GM21576 (cell line): Measurements from ENCODE around the gene CNIH2.
A peak's percentile ranks its signal among the peaks of the same experiment; 100 is the strongest.
"Not testable (repeated sequence)": the region's sequence is repeated elsewhere in the genome, so short reads cannot be mapped to it uniquely, and the experiment has no call there.

Experiments used
- ATAC-seq: cut with Tn5 transposase; IDR thresholded peaks from one replicate; pipeline ENCODE4 v1.9.1; 2021; ENCODE audit warnings: mild to moderate bottlenecking, moderate library complexity; ENCODE audit not compliant: unreplicated experiment

Gene CNIH2

DNA sequence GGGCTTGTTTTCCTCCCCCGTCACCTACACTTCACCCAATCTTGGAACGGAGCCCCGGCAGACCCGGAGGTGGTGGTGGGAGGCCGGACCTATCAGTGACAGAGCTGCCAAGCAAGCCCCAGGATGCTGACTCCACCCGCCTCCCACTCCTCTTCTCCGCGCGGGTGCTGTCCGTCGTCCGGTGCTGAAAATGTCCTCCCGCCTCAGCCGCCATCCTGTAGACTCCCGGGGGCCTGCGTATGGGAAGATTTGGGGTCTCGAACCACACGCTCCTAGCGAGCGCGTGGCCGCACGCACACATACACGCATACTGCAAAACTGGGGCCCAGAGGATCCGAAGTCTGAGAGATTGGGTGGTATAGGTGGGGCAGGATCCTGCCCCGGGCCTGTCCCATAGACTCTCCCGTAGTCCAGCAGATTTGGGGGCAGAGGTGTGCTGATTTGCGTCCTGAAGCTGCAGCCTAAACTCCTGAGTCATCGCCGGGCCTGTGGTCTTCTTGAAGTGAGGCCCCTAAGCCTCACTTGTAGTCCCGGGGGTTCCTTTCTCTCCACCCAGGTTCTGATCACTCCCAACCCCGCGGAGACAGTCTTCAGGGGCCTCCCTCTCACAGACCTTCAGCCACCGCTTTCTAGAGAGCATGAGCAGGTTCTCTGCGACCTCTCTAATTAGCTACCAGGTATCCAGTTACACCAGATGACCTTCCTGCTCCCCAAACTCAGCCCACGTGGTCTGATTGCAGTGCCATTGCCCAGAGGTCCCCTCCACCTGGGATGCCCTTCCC lies 11.8 kb downstream of the CNIH2 start:
- peak; percentile 26 for ATAC-seq

- ATAC-seq = no peak
Measured at GRCh38 chr11:66290330-66290621, 12.3 kb downstream of the CNIH2 start.

DNA sequence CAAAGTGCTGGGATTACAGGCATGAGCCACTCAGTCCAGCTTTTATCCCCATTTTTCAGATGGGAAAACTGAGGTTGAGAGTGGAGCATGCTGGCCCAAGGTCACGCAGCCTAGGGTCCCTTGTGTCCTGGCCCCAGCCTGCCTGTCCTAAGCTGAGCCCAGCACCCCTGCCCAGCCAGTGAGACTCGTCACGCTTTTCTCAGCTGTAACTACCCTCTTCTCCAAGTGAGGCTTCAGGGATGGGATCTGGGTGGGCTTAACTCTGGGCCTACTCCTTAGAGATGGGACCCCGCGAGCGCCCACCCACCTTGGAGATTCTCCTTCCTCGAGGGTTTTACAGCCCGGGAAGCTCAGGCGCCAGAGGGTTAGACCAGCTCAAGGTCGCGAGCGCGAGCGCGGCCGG lies 13.3 kb downstream of the CNIH2 start:
- no peak for ATAC-seq

DNA sequence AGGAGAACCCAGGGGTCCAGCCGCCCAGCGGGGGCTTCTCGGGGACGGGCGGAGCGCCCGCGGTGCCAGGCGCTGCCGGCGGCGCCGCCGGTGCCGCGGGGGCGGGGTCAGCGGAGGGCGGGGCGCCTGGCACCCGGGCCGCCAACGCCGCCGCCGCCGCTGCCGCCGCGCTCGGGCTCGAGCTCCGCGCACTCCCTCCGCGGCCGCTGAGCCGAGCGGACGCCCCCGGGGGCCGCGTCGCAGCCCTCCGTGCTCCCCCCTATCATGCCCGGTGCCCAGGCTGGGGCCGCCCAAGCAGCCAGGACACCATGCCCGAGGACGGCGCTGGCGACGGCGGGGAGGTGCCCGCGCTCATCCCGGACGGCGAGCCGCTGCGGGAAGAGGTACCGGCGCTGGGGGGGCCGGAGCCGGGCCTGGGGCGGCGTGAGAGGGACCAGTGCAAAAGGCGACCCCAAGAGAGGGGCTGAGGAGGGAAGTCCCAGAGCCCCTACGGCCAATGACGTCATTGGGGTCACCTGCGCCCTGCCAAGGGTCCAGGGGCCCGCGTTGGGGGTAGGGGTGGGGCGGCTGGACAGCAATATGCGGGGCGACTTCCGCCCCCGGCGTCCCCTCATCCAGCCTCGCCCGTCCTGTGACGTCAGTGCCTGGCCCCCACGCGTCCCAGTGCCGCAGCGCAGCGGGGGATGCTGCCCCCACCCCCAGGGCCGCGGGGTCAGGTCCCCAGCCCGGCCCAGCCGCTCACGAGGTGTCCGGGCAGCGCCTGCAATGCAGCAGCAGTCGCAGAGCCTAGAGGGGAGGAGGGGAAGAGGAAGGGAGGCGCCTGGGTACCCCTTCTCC lies 13.9 kb downstream of the CNIH2 start, which contains the start of gene TMEM151A:
TSS of gene TMEM151A (plus strand) at position 189 of the 837 bp plus-strand sequence. CDS start at position 309, 120 bp downstream.
- ATAC-seq = no peak

DNA sequence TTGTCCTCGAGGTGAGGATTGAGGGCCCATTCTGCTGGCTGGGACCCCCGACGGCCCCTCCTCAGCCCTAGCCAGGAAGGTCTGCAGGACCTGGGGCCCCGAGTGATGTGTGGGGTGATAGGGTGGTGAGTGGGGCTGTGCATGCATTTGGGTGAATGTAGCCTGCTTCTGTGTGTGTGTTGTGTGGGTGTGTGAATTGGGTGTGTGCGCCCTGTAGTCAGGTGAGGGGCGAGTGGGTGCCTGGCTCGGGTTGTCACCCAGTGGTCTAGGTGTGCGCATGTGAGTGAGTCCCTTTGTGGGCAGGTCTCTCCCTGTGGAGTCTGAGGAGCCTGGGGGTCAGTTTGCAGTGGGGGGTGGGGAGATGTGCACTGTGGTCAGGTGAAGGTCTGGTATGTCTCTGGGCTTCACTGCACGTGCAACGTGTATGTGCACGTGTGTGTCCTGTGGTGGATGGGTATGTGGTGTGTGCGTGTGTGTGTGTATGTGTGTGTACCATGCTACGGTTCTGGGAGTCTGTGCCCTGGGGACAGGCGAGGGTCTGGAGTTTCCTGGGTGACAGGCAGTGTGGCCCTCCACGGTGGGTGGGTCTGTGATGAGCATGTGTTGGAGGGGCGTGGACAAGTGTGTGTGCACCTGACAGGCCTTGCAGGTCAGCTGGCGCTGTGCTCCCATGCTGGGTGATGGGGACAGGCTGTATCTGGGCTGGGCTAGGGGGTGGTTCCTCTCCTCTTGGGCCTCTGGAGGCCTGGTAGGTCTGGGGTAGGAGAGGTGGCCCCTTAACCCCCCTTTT lies 14.8 kb downstream of the CNIH2 start:
- no peak for ATAC-seq

DNA sequence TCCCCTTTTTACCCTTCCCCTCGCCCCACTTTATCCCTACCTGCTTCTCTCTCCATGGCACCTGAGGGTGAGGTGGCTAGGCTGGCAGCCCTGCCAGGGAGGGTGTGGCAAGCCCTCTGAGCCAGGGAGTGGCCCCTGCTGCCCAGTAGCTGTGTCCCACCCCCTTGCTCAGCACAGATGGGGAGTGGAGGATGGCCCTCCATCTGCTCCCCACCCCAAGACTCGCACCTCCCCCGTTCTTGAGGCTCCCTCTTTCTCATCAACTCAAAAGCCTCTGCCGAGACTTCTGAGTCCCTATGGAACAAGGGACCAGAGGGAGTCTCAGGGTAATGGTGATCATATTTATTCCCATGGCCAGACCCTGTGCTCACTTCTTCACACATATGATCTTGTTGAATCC lies 15.4 kb downstream of the CNIH2 start:
- no peak for ATAC-seq

DNA sequence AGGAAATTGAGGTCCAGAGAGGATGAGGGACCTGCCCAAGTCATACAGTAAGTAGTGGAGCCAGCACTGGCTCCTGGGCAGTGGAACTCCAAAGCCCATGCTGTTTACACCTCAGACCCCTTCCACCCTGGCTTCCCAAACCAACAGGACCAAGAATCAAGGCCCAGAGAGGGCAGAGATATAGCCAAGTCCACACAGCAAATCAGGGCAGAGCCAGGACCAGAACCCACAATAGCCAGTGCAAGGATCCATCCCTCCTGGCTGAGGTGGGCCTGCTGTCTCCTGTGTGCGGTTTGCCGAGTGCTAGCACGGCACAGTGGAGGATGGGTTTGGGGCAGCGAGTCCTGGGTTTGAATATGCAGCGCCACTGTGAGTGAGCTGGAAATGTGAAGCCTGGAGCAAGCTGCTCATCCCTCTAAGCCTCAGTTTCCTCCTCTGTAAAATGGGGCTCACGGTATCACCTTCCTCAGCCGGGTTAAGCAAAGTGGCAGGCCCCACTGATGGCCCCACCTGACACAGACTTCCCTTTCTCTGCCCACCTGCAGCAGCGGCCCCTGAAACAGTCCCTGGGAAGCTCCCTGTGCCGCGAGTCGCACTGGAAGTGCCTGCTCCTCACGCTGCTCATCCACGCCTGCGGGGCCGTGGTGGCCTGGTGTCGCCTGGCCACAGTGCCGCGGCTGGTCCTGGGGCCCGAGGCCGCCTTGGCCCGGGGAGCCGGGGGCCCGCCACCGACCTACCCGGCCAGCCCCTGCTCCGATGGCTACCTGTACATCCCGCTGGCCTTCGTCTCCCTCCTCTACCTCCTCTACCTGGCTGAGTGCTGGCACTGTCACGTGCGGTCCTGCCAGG lies 16.0 kb downstream of the CNIH2 start:
- no peak for ATAC-seq

DNA sequence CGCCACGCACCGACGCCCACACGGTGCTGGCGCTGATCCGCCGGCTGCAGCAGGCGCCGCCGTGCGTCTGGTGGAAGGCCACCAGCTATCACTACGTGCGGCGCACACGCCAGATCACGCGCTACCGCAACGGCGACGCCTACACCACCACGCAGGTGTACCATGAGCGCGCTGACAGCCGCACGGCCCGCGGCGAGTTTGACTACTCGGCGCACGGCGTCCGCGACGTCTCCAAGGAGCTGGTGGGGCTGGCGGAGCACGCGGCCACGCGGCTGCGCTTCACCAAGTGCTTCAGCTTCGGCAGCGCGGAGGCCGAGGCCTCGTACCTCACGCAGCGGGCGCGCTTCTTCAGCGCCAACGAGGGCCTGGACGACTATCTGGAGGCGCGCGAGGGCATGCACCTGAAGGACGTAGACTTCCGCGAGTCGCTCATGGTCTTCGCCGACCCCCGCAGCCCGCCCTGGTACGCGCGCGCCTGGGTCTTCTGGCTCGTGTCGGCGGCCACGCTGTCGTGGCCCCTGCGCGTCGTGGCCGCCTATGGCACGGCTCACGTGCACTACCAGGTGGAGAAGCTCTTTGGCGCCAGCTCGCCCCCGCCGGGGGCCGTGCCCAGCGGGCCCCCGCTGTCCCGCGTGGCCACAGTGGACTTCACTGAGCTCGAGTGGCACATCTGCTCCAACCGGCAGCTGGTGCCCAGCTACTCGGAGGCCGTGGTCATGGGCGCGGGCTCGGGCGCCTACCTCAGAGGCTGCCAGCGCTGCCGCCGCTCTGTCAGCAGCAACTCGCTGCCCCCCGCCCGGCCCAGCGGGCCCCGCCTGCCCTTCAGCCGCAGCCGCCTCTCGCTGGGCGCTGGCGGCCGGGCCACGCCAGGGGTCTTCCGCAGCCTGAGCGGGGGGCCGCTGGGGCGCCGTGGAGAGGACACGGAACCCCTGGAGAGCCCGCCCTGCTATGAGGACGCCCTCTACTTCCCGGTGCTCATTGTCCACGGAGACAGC lies 16.9 kb downstream of the CNIH2 start:
- no peak for ATAC-seq

GRCh38 chr11:66297610-66298009 lies 19.6 kb downstream of the CNIH2 start:
- no peak for ATAC-seq

DNA sequence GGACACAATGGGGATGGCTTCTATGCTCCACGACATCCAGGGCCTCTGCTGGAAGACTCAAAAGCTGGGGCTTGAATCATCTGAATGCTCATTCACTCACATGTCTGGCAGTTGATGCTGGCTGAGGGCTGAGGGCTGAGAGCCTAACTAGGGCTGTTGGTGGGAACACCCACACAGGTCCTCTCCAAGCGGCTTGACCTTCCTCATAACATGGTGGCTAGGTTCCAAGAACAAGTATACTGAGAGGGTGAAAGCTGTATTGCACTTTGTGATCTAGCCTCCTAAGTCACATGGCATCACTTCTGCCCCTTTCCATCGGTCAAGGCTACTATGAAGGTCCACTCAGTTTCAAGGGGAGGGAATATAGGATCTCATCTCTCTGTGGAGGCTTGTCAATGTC lies 21.2 kb downstream of the CNIH2 start:
- ATAC-seq = no peak

DNA sequence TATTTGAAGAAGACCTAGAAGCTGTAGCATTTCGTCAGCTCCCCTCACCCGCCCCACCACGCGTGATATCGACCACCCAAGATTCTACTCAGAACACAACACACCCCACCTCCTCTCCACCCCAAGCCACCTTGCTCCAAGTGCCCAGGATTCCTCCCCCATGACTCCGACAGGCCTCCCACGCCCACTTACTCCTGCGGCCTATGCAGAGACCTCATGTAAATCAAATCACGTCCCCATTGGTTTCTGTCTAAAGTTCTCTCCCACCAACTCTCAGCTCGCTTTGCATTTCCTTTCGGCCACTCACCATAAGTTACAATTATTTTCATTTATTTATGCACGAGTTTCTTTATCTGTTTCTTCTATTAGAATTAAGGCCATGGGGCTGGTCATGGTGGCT lies 24.7 kb downstream of the CNIH2 start:
- no peak for ATAC-seq

GRCh38 chr11:66309475-66309874 lies 31.5 kb downstream of the CNIH2 start:
- ATAC-seq = no peak

GRCh38 chr11:66310324-66310723 lies 32.3 kb downstream of the CNIH2 start:
- ATAC-seq = no peak

DNA sequence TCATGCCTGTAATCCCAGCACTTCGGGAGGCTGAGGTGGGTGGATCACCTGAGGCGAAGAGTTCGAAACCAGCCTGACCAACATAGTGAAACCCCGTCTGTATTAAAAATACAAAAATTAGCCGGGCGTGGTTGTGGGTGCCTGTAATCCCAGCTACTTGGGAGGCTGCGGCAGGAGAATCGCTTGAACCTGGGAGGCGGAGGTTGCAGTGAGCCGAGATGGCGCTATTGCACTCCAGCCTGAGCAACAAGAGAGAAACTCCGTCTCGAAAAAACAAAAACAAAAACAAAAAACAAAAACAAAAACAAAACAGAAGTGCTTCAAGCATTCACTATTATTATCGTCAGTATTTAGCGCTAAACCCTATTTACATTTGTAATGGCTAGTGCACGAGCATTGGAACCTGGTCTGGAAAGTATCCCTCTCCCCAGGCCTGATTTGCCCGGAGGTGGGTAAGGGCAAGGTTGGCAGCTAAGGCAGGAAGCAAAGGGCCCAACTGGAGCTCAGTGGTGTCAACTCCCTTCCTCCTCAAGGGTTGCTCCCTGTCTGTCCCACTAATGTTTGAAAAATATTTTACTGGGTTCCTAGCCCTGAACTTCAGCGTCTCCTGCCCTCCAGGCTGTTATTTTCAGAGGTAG lies 32.9 kb downstream of the CNIH2 start:
- ATAC-seq = not testable (repeated sequence)

DNA sequence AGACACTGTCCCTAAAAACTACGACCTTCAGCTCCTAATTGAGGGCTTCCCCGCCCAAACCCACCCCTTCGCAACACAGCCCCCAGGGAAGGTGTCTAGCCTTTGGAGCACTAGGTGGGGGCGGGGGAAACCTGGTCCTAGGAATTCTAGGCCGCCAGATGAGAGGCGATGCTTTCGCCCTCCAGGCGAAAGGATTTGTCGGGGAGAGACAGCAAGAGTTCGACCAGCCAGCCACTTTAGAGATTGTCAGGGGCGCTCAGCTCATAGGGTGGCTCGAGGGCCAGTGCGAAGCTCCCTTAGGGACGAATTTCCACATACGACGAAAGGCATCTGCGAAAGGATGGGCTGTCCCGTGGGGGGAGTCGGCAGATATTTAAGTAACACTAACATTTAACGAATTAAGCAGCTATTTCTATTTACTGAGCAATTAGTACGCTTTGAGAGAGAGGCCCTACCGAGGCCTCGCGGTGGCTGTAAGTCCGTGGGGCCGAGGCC lies 33.5 kb downstream of the CNIH2 start:
- ATAC-seq = no peak

DNA sequence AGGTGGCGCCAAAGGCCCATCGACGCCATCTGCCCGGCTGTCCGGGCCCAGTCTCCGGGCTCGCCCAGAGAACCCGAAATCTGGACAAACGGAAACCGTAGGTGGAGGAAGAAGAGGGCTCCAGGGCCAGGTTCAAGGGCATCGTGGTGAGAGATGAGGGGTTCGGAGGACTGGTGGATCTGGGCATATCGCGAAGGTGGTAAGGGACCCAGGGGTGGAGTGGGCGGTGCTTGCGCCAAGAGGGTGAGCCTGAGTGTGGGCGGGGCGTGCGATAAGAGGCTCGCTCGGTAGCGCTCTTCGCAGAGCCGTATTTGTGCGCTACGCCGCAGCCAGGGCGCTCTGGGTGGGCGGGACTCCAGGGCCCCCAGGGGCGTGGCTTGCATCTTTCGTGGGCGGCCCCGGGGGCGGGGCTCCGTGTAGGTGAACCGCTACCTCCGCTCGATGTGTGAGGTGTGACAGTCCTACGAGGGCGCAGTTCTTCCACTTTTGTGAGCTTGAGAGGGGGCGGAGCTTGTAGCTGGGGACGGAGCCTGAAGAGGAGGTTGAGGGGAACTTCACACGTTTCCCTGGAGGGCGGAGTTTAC lies 34.1 kb downstream of the CNIH2 start:
- ATAC-seq = peak; percentile 64

DNA sequence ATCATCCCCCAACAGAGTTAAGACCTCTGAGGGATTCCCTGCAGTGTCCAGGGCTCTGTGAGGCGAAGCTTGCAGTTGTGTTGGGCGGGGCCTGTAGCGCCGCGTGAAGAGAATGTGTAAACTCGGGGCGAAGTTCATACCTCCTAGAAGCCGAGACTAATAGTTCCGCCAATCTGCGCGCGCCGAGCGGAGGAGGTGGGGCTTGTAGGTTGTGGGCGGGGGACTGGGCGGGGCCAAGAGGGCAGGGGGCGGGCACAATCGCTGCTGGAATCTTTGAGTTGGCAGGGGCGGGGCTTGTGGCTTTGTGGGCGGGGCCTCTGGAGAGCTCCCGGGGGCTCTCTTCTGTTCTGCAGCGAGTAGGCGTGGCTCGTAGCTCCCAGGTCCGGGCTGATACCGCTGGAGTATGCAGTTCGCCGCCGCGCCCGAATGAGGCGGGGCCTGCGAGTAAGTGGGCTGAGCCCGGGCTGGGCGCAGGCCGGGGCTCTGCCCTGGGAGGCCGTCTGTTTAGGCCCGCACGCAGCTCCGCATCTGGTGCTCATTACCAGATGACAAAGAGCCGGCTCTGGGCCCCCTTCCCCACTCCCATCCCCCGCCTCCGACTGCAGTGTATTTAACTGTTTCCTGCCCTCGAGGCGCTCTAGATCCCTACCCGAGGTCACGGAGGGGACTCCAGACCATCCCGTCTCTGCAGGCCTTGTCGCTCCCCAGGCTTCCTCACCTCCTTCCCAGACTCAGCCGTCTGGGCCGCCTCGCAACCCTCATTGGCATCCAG lies 34.8 kb downstream of the CNIH2 start:
- ATAC-seq = peak; percentile 63
